ENCODE measurements around the gene TRDN. TPM values are rescaled to one million over a fixed set of nuclear protein-coding genes. Genes with fewer than 3 reads are reported as not detected.
"Not testable (repeated sequence)": the region's sequence is repeated elsewhere in the genome, so short reads cannot be mapped to it uniquely, and the experiment has no call there.

The TRDN gene
- total and polyA plus RNA-seq, 4 donors, result 0.03 to 0.33 (median 0.23) TPM; not detected in 1

- Histone ChIP-seq H3K27ac (ENCODE audit: low read depth in 1 of 2, low read length in 2 of 2) (no peak overlapping the region), H3K4me1 (ENCODE audit: control insufficient read depth in 1 of 2, insufficient read depth in 2 of 2, low read length in 2 of 2) (no peaks in the 10 kb centered on the region), H3K4me3 (ENCODE audit: low read length in 2 of 2) (no peak overlapping the region), H3K9me3 (ENCODE audit: control insufficient read depth, low read length) (peaks cover 1% of the 10 kb centered on the region), H3K27me3 (ENCODE audit: control insufficient read depth in 1 of 2, insufficient read depth in 2 of 2, low read length in 1 of 2) (no peaks in the 10 kb centered on the region), H3K36me3 (ENCODE audit: control insufficient read depth in 1 of 2, insufficient read depth in 2 of 2, low read length in 1 of 2) (no peaks in the 10 kb centered on the region)
- intact Hi-C loops (cut with DNase I), result no loop called here
- ATAC-seq (ENCODE audit: low FRiP score) (no peak), DNase-seq (no peak)
These were observed 74.1 kb downstream of the TRDN start for GRCh38 chr6:123562677-123563076.

- Histone ChIP-seq H3K4me3 (ENCODE audit: low read length in 2 of 2) (no peak overlapping the region), H3K27ac (ENCODE audit: low read depth in 1 of 2, low read length in 2 of 2) (no peak overlapping the region), H3K9me3 (ENCODE audit: control insufficient read depth, low read length) (no peaks in the 10 kb centered on the region), H3K36me3 (ENCODE audit: control insufficient read depth in 1 of 2, insufficient read depth in 2 of 2, low read length in 1 of 2) (no peaks in the 10 kb centered on the region), H3K27me3 (ENCODE audit: control insufficient read depth in 1 of 2, insufficient read depth in 2 of 2, low read length in 1 of 2) (no peaks in the 10 kb centered on the region), H3K4me1 (ENCODE audit: control insufficient read depth in 1 of 2, insufficient read depth in 2 of 2, low read length in 2 of 2) (no peaks in the 10 kb centered on the region)
- no peak for ATAC-seq (ENCODE audit: low FRiP score)
- 96 to 100% methylated on average over 1 of the region's 1 CpG for WGBS, 2 donors
- DNase-seq, result no peak
- intact Hi-C loops (cut with DNase I), result no loop called here
These were observed 74.5 kb downstream of the TRDN start for GRCh38 chr6:123562264-123562663.

GRCh38 chr6:123559816-123560215 lies 76.9 kb downstream of the TRDN start:
- H3K27me3 ChIP-seq (ENCODE audit: control insufficient read depth in 1 of 2, insufficient read depth in 2 of 2, low read length in 1 of 2); H3K4me1 ChIP-seq (ENCODE audit: control insufficient read depth in 1 of 2, insufficient read depth in 2 of 2, low read length in 2 of 2); intact Hi-C loops (cut with DNase I); H3K9me3 ChIP-seq (ENCODE audit: control insufficient read depth, low read length); DNase-seq; ATAC-seq (ENCODE audit: low FRiP score); H3K27ac ChIP-seq (ENCODE audit: low read depth in 1 of 2, low read length in 2 of 2); H3K4me3 ChIP-seq (ENCODE audit: low read length in 2 of 2); H3K36me3 ChIP-seq (ENCODE audit: control insufficient read depth in 1 of 2, insufficient read depth in 2 of 2, low read length in 1 of 2): not testable (repeated sequence)
- WGBS, 2 donors, result 91 to 95% methylated on average over 5 of the region's 5 CpGs

- ATAC-seq (ENCODE audit: low FRiP score); H3K4me3 ChIP-seq (ENCODE audit: low read length in 2 of 2); intact Hi-C loops (cut with DNase I); H3K27me3 ChIP-seq (ENCODE audit: control insufficient read depth in 1 of 2, insufficient read depth in 2 of 2, low read length in 1 of 2); DNase-seq; H3K9me3 ChIP-seq (ENCODE audit: control insufficient read depth, low read length); H3K27ac ChIP-seq (ENCODE audit: low read depth in 1 of 2, low read length in 2 of 2); H3K4me1 ChIP-seq (ENCODE audit: control insufficient read depth in 1 of 2, insufficient read depth in 2 of 2, low read length in 2 of 2); H3K36me3 ChIP-seq (ENCODE audit: control insufficient read depth in 1 of 2, insufficient read depth in 2 of 2, low read length in 1 of 2): not testable (repeated sequence)
- 93 to 94% methylated on average over 12 of the region's 12 CpGs for WGBS, 2 donors
These were observed 79.3 kb downstream of the TRDN start for GRCh38 chr6:123557474-123557873.

- H3K9me3 ChIP-seq (ENCODE audit: control insufficient read depth, low read length), result no peaks in the 10 kb centered on the region
- H3K27me3 ChIP-seq (ENCODE audit: control insufficient read depth in 1 of 2, insufficient read depth in 2 of 2, low read length in 1 of 2), result no peaks in the 10 kb centered on the region
- WGBS, 2 donors, result 25% methylated on average over 4 of the region's 4 CpGs
- intact Hi-C loops (cut with DNase I), result no loop called here
- no peaks in the 10 kb centered on the region for H3K36me3 ChIP-seq (ENCODE audit: control insufficient read depth in 1 of 2, insufficient read depth in 2 of 2, low read length in 1 of 2)
- H3K4me3 ChIP-seq (ENCODE audit: low read length in 2 of 2), result no peak overlapping the region
- ATAC-seq (ENCODE audit: low FRiP score) (peak; percentile 70), DNase-seq (no peak)
- no peak overlapping the region for H3K27ac ChIP-seq (ENCODE audit: low read depth in 1 of 2, low read length in 2 of 2)
- no peaks in the 10 kb centered on the region for H3K4me1 ChIP-seq (ENCODE audit: control insufficient read depth in 1 of 2, insufficient read depth in 2 of 2, low read length in 2 of 2)
These were observed 84.6 kb downstream of the TRDN start for GRCh38 chr6:123551939-123552707.

GRCh38 chr6:123550052-123550617 lies 86.6 kb downstream of the TRDN start:
- Histone ChIP-seq H3K4me3 (ENCODE audit: low read length in 2 of 2) (no peak overlapping the region), H3K27ac (ENCODE audit: low read depth in 1 of 2, low read length in 2 of 2) (no peak overlapping the region), H3K9me3 (ENCODE audit: control insufficient read depth, low read length) (no peaks in the 10 kb centered on the region), H3K27me3 (ENCODE audit: control insufficient read depth in 1 of 2, insufficient read depth in 2 of 2, low read length in 1 of 2) (no peaks in the 10 kb centered on the region), H3K36me3 (ENCODE audit: control insufficient read depth in 1 of 2, insufficient read depth in 2 of 2, low read length in 1 of 2) (no peaks in the 10 kb centered on the region), H3K4me1 (ENCODE audit: control insufficient read depth in 1 of 2, insufficient read depth in 2 of 2, low read length in 2 of 2) (no peaks in the 10 kb centered on the region)
- ATAC-seq (ENCODE audit: low FRiP score) (no peak), DNase-seq (no peak)
- 82 to 83% methylated on average over 2 of the region's 2 CpGs for WGBS, 2 donors
- intact Hi-C loops (cut with DNase I), result no loop called here

- Histone ChIP-seq H3K36me3 (ENCODE audit: control insufficient read depth in 1 of 2, insufficient read depth in 2 of 2, low read length in 1 of 2) (no peaks in the 10 kb centered on the region), H3K9me3 (ENCODE audit: control insufficient read depth, low read length) (no peaks in the 10 kb centered on the region), H3K4me3 (ENCODE audit: low read length in 2 of 2) (no peak overlapping the region), H3K27me3 (ENCODE audit: control insufficient read depth in 1 of 2, insufficient read depth in 2 of 2, low read length in 1 of 2) (no peaks in the 10 kb centered on the region), H3K4me1 (ENCODE audit: control insufficient read depth in 1 of 2, insufficient read depth in 2 of 2, low read length in 2 of 2) (no peaks in the 10 kb centered on the region), H3K27ac (ENCODE audit: low read depth in 1 of 2, low read length in 2 of 2) (no peak overlapping the region)
- ATAC-seq (ENCODE audit: low FRiP score), result no peak
- intact Hi-C loops (cut with DNase I), result no loop called here
- DNase-seq, result no peak
These were observed 87.3 kb downstream of the TRDN start for GRCh38 chr6:123549476-123549875.

- Histone ChIP-seq H3K9me3 (ENCODE audit: control insufficient read depth, low read length) (no peaks in the 10 kb centered on the region), H3K4me3 (ENCODE audit: low read length in 2 of 2) (no peak overlapping the region), H3K27me3 (ENCODE audit: control insufficient read depth in 1 of 2, insufficient read depth in 2 of 2, low read length in 1 of 2) (no peaks in the 10 kb centered on the region), H3K27ac (ENCODE audit: low read depth in 1 of 2, low read length in 2 of 2) (no peak overlapping the region), H3K36me3 (ENCODE audit: control insufficient read depth in 1 of 2, insufficient read depth in 2 of 2, low read length in 1 of 2) (no peaks in the 10 kb centered on the region), H3K4me1 (ENCODE audit: control insufficient read depth in 1 of 2, insufficient read depth in 2 of 2, low read length in 2 of 2) (no peaks in the 10 kb centered on the region)
- intact Hi-C loops (cut with DNase I), result no loop called here
- DNase-seq (no peak), ATAC-seq (ENCODE audit: low FRiP score) (no peak)
These were observed 89.4 kb downstream of the TRDN start for GRCh38 chr6:123547216-123547978.

- ATAC-seq (ENCODE audit: low FRiP score), result no peak
- intact Hi-C loops (cut with DNase I), result no loop called here
- Histone ChIP-seq H3K4me3 (ENCODE audit: low read length in 2 of 2) (no peak overlapping the region), H3K9me3 (ENCODE audit: control insufficient read depth, low read length) (no peaks in the 10 kb centered on the region), H3K27me3 (ENCODE audit: control insufficient read depth in 1 of 2, insufficient read depth in 2 of 2, low read length in 1 of 2) (no peaks in the 10 kb centered on the region), H3K4me1 (ENCODE audit: control insufficient read depth in 1 of 2, insufficient read depth in 2 of 2, low read length in 2 of 2) (no peaks in the 10 kb centered on the region), H3K36me3 (ENCODE audit: control insufficient read depth in 1 of 2, insufficient read depth in 2 of 2, low read length in 1 of 2) (no peaks in the 10 kb centered on the region), H3K27ac (ENCODE audit: low read depth in 1 of 2, low read length in 2 of 2) (no peak overlapping the region)
- 78 to 80% methylated on average over 2 of the region's 2 CpGs for WGBS, 2 donors
- no peak for DNase-seq
These were observed 90.2 kb downstream of the TRDN start for GRCh38 chr6:123546537-123546936.

Measured in aorta (tissue), 5 donors.